Keratinocyte (primary cell): Measurements from ENCODE around the gene RNF141. TPM values are rescaled to one million over a fixed set of nuclear protein-coding genes. Genes with fewer than 3 reads are reported as not detected.

Source experiments
- DNase-seq: peaks from one replicate; pipeline ENCODE4 v3.0.0-alpha.2; 2011; ENCODE audit warnings: low read depth, missing footprints, low spot score
- FAIRE-seq: peaks from 2 replicates; lab custom pipeline; 2011; peaks lifted over from hg19 to GRCh38; lab: Jason Lieb, UNC
- H2AFZ ChIP-seq: 2 replicates; pipeline ENCODE4 v1.6.0; 2012; ENCODE audit warnings: low read length, control low read depth, inconsistent platforms; ENCODE audit not compliant: control insufficient read depth
- H3K27ac ChIP-seq: 2 replicates; pipeline ENCODE4 v1.5.1; 2011; ENCODE audit warnings: low read length; ENCODE audit not compliant: control insufficient read depth, insufficient read depth
- H3K27me3 ChIP-seq: 3 replicates; pipeline ENCODE4 v1.6.0; 2011; ENCODE audit warnings: low read length; ENCODE audit not compliant: control insufficient read depth, insufficient read depth; ENCODE audit errors: extremely low read depth
- H3K36me3 ChIP-seq, 2 experiments: 2 replicates in 1 of 2; 3 replicates in 1 of 2; pipeline ENCODE4 v1.5.1; 2011; ENCODE audit warnings: low read length in 2 of 2, mild to moderate bottlenecking in 1 of 2; ENCODE audit not compliant: control insufficient read depth in 2 of 2, insufficient read depth in 2 of 2; ENCODE audit errors: extremely low read depth in 1 of 2
- H3K4me1 ChIP-seq: 3 replicates; pipeline ENCODE4 v1.5.1; 2011; ENCODE audit warnings: low read length; ENCODE audit not compliant: control insufficient read depth, insufficient read depth; ENCODE audit errors: extremely low read depth
- H3K4me2 ChIP-seq: 3 replicates; pipeline ENCODE4 v1.6.0; 2011; ENCODE audit warnings: low read depth, low read length; ENCODE audit not compliant: control insufficient read depth, insufficient read depth; ENCODE audit errors: extremely low read depth
- H3K4me3 ChIP-seq, 3 experiments: fragments of 200-600 bp in 1 of 3; sonication (generic) in 1 of 3; 2 replicates in 2 of 3; 3 replicates in 1 of 3; pipeline ENCODE4 v1.5.1; 2011 to 2016; ENCODE audit warnings: low read length in 3 of 3, mild to moderate bottlenecking in 3 of 3, control low read depth in 2 of 3, inconsistent platforms in 1 of 3, low read depth in 1 of 3, mixed read lengths in 1 of 3, mixed run types in 1 of 3, moderate library complexity in 1 of 3; ENCODE audit not compliant: control insufficient read depth in 2 of 3, insufficient read depth in 2 of 3; ENCODE audit errors: extremely low read depth in 1 of 3
- H3K79me2 ChIP-seq: 2 replicates; pipeline ENCODE4 v1.6.0; 2012; ENCODE audit warnings: low read length; ENCODE audit not compliant: control insufficient read depth, insufficient read depth
- H3K9ac ChIP-seq: 3 replicates; pipeline ENCODE4 v1.6.0; 2011; ENCODE audit warnings: low read length; ENCODE audit not compliant: control insufficient read depth, insufficient read depth; ENCODE audit errors: extremely low read depth
- H3K9me1 ChIP-seq: 3 replicates; pipeline ENCODE4 v1.6.0; 2011; ENCODE audit warnings: low read length; ENCODE audit not compliant: control insufficient read depth, insufficient read depth; ENCODE audit errors: extremely low read depth
- H3K9me3 ChIP-seq: 2 replicates; pipeline ENCODE4 v1.5.1; 2012; ENCODE audit warnings: low read depth, low read length; ENCODE audit not compliant: control insufficient read depth
- H4K20me1 ChIP-seq: 3 replicates; pipeline ENCODE4 v1.6.0; 2011; ENCODE audit warnings: low read length; ENCODE audit not compliant: control insufficient read depth, insufficient read depth; ENCODE audit errors: extremely low read depth
- CTCF ChIP-seq, 3 experiments: IDR thresholded peaks in 1 of 3; conservative IDR thresholded peaks in 1 of 3; optimal IDR thresholded peaks in 1 of 3; 2 replicates in 2 of 3; 3 replicates in 1 of 3; pipeline versions ENCODE3 to v1.5.1; 2011; ENCODE audit warnings: low read length in 3 of 3, mild to moderate bottlenecking in 3 of 3, moderate library complexity in 2 of 3, control low read depth in 1 of 3, inconsistent platforms in 1 of 3; ENCODE audit not compliant: insufficient read depth in 2 of 3; ENCODE audit errors: extremely low read depth in 1 of 3
- EZH2 ChIP-seq: IDR thresholded peaks from one replicate; pipeline ENCODE4 v1.6.1; 2012; ENCODE audit warnings: inconsistent platforms, mild to moderate bottlenecking, low read length, moderate library complexity
- dilution Hi-C: fragments of 300-500 bp; cut with MboI; formaldehyde crosslinking; loops from one replicate; pipeline ENCODE4 v1.7.0; 2020; ENCODE audit warnings: low sequenced_read_pairs; ENCODE audit not compliant: extremely low pct_ligation_motif_present
- polyA plus RNA-seq, 5 experiments: library from polyadenylated mRNA; depleted of rRNA in 3 of 5; stranded (reverse) in 3 of 5; stranded (forward) in 1 of 5; unstranded in 1 of 5; fragments of >200 nt; gene quantifications; 1 replicate in 1 of 5; 2 replicates in 3 of 5; 3 replicates in 1 of 5; pipeline versions ENCODE4 v1.2.1 to v1.2.3, GENCODE V29; 2011 to 2012; ENCODE audit warnings: missing spikeins in 2 of 5, low read depth in 1 of 5, low replicate concordance in 1 of 5

Gene RNF141
- polyA plus RNA-seq, 1 donor (not counting 4 experiments of a cell fraction or from before 2014, with no cell fraction given) = 59.1 TPM

GRCh38 chr11:10537600-10537999 lies 3.4 kb downstream of the RNF141 start:
- no peak for FAIRE-seq
- Histone ChIP-seq H3K36me3 (peaks cover 0 to 2% of the 10 kb centered on the region in 2 experiments), H3K9me1 (no peaks in the 10 kb centered on the region), H3K4me3 (no peak overlapping the region), H3K9me3 (no peaks in the 10 kb centered on the region), H3K9ac (no peak overlapping the region), H3K79me2 (peaks cover 22% of the 10 kb centered on the region), H3K4me2 (no peak overlapping the region), H2AFZ (no peak overlapping the region), H3K27me3 (no peaks in the 10 kb centered on the region), H3K27ac (no peak overlapping the region), H3K4me1 (peaks cover 11% of the 10 kb centered on the region), H4K20me1 (no peaks in the 10 kb centered on the region)
- TF ChIP-seq EZH2 (no peak), CTCF (optimal IDR thresholded peaks at IDR 0.05 in 1 of 3, IDR thresholded peaks at IDR 0.05 in 1 of 3, conservative IDR thresholded peaks at IDR 0.05 in 1 of 3; ENCODE audit: extremely low read depth in 1 of 3, insufficient read depth in 2 of 3, low read length in 3 of 3) (no peak)
- no peak for DNase-seq
- dilution Hi-C loops = no loop called here

GRCh38 chr11:10534316-10534715 lies 6.7 kb downstream of the RNF141 start:
- Histone ChIP-seq H2AFZ (no peak overlapping the region), H3K27ac (no peak overlapping the region), H3K4me1 (no peaks in the 10 kb centered on the region), H3K79me2 (peaks cover 13% of the 10 kb centered on the region), H4K20me1 (no peaks in the 10 kb centered on the region), H3K36me3 (peaks cover 0 to 6% of the 10 kb centered on the region in 2 experiments), H3K9me1 (no peaks in the 10 kb centered on the region), H3K4me3 (no peak overlapping the region), H3K4me2 (no peak overlapping the region), H3K9me3 (no peaks in the 10 kb centered on the region), H3K27me3 (no peaks in the 10 kb centered on the region), H3K9ac (no peak overlapping the region)
- no peak for FAIRE-seq
- dilution Hi-C loops = no loop called here
- TF ChIP-seq EZH2 = no peak
- no peak for TF ChIP-seq CTCF (optimal IDR thresholded peaks at IDR 0.05 in 1 of 3, IDR thresholded peaks at IDR 0.05 in 1 of 3, conservative IDR thresholded peaks at IDR 0.05 in 1 of 3; ENCODE audit: extremely low read depth in 1 of 3, insufficient read depth in 2 of 3, low read length in 3 of 3)
- DNase-seq = no peak
